Skeletal muscle tissue (tissue), 4 donors: ENCODE results near the gene ADARB1. TPM values are rescaled to one million over a fixed set of nuclear protein-coding genes. Genes with fewer than 3 reads are reported as not detected.

Source experiments
- H3K27ac ChIP-seq: one replicate; pipeline ENCODE4 v1.7.0; 2013; ENCODE audit warnings: mild to moderate bottlenecking, low read depth, low read length, inconsistent platforms
- H3K27me3 ChIP-seq, 3 donors: one replicate each; pipeline ENCODE4 v1.7.0; 2013; ENCODE audit warnings: low read length in 3 of 3; ENCODE audit not compliant: control insufficient read depth in 3 of 3, insufficient read depth in 3 of 3
- H3K36me3 ChIP-seq, 3 donors: one replicate each; pipeline ENCODE4 v1.7.0; 2013; ENCODE audit warnings: low read length in 3 of 3; ENCODE audit not compliant: control insufficient read depth in 3 of 3, insufficient read depth in 3 of 3
- H3K4me1 ChIP-seq, 3 donors: one replicate each; pipeline ENCODE4 v1.7.0; 2013; ENCODE audit warnings: low read length in 3 of 3, mild to moderate bottlenecking in 3 of 3; ENCODE audit not compliant: control insufficient read depth in 3 of 3, insufficient read depth in 3 of 3
- H3K4me3 ChIP-seq, 3 donors: one replicate each; pipeline ENCODE4 v1.7.0; 2013; ENCODE audit warnings: low read length in 3 of 3
- H3K9ac ChIP-seq, 3 donors: one replicate each; pipeline ENCODE4 v1.7.0; 2013; ENCODE audit warnings: low read length in 3 of 3, mild to moderate bottlenecking in 3 of 3, moderate library complexity in 2 of 3, low read depth in 1 of 3
- H3K9me3 ChIP-seq, 3 donors: one replicate each; pipeline ENCODE4 v1.7.0; 2013; ENCODE audit warnings: low read length in 3 of 3; ENCODE audit not compliant: control insufficient read depth in 3 of 3
- total RNA-seq: library from RNA; depleted of rRNA; stranded (reverse); fragments of >200 nt; gene quantifications from one replicate; pipeline ENCODE4 v1.2.3, GENCODE V29; 2014
- donor health status: Osteomylitis.

The ADARB1 gene
- total RNA-seq, 1 donor from 2014 or later, result 16.2 TPM

DNA sequence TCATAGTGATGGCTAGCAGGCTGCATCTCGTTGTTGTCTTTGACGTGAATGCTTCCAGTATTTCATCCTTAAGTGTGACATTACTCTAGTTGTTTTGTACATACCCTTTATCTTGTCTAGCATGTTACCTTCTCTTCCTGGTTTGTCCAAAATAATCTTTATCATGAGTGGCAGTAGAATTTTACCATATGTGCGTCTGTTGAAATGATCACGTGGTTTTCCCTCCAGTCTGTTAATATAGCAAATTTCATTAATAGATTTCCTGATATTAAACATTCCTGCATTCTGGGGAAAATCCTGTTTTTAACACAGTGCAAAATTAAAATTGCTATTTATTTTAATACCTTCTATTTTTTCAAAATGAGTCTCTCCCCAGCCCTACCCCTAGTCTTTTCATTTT, 15.6 kb downstream of the ADARB1 start:
- Histone ChIP-seq H3K9me3 (no peaks in the 10 kb centered on the region), H3K4me1 (peaks cover 21 to 26% (median 22%) of the 10 kb centered on the region in 3 donors)

DNA sequence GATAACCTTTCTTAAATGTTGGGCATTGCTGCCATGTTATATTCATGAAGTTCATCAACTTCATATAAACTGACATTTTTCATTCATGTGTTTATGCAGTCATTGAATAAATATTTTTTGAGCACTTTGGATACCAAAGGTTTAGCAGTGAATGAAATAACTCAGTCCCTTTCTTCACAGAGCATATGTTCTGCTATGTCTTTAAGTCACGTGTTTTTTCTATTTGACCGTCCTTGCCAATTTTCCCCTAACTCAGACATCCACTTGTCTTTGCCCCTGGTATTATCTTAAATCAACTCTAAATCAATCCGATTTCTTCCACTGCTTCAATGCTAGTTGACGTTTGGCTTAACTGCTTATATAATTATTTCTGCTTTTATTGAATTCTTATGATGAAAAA, 16.6 kb downstream of the ADARB1 start:
- H3K27me3 ChIP-seq, result no peaks in the 10 kb centered on the region
- H3K4me3 ChIP-seq, result no peak overlapping the region
- H3K9ac ChIP-seq, result no peak overlapping the region
- peaks cover 25 to 35% (median 32%) of the 10 kb centered on the region in 3 donors for H3K4me1 ChIP-seq
- H3K9me3 ChIP-seq, result no peaks in the 10 kb centered on the region
- no peaks in the 10 kb centered on the region for H3K36me3 ChIP-seq
- no peak overlapping the region for H3K27ac ChIP-seq

More for the DNA sequence above, 15.6 kb downstream of the ADARB1 start:
- Histone ChIP-seq H3K27ac (no peak overlapping the region), H3K9ac (no peak overlapping the region), H3K4me3 (no peak overlapping the region), H3K27me3 (no peaks in the 10 kb centered on the region), H3K36me3 (no peaks in the 10 kb centered on the region)

DNA sequence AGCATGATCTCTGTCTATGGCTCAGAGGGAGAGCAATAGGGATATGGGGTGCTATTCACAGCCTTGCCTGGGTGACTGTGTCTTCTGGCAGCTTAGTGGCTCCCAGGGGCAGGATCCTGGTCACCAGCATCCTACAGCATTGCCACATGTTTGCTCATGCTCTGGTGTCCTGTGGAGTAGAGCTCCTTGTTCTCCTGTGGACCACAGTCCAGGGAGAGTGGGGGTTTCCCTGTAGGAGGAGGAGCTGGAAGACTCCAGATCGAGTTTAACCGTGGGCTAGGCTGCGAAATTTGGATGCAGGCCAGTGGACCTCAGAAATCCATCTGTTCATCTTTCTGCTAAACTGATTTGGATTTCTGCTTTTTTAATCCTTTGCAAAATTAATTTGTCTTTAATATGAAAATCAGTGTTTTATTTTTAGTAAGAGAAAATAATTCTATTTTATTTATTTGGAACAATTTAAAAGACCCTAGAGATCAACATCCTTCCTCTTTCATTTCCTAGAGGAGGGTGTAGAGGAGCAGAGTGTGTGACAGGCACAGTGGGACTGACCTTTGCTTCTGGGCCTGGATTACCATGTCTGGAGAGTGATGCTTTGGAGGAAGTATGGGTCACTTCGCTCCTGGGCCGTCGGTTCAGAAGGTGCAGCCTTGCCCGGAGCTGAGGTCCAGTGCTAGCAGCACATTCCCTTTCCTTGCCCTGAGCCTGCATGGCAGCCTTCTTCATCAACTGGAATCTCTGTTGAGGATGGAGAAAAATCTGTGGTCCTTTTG, 17.4 kb downstream of the ADARB1 start:
- Histone ChIP-seq H3K27me3 (no peaks in the 10 kb centered on the region), H3K9ac (no peak overlapping the region), H3K4me3 (no peak overlapping the region), H3K4me1 (peaks cover 25 to 41% (median 36%) of the 10 kb centered on the region in 3 donors), H3K36me3 (no peaks in the 10 kb centered on the region), H3K27ac (no peak overlapping the region), H3K9me3 (no peaks in the 10 kb centered on the region)

DNA sequence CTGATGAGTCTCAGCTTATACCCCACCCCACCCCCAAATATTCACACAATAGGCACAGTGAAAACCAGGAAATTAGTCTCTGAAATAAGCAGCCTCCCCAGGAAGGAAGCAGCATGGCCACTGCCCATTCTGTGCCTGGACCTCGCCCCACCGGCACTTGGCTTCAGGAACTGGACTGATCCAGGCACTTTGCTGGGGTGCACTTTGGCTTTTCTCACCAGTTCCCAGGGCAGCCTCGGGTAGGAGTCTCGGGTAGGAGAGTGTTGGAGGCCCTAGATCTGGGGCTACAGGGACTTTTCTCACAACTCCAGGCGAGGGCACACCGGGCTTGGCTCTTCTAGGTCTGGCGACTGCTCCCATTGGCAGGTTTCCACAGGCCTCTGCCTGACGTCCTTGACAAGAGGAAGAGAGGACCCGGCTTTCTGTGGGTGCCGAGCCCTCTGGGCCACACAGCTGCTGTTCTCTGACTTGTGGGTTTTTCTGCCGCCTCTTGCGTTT, 18.7 kb downstream of the ADARB1 start:
- Histone ChIP-seq H3K36me3 (no peaks in the 10 kb centered on the region), H3K9ac (peak overlapping the region in 2 of 3 donors; percentile 66 to 77), H3K4me1 (peaks cover 27 to 50% (median 45%) of the 10 kb centered on the region in 3 donors), H3K27ac (peak overlapping the region; percentile 10), H3K9me3 (no peaks in the 10 kb centered on the region), H3K4me3 (peak overlapping the region; percentile 1 to 64 (median 35)), H3K27me3 (no peaks in the 10 kb centered on the region)

DNA sequence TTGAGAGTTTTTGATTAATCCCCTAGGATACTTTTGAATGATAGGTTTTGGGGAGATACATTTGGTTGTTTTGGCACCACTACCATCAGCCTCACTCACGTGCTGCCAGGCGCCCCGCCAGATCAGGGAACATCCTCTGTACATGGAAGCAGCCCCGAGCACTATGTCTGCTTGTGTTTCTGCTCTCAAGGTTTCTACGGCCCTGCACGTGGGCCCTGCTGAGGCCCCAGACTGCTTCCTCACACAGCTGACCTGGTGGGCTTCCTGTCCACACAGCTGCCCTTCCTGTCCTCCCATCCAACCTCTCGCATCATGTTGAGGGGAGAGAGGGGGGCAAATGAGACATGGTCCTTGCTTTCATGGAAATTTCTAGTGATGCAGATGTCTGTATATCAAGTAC, 20.0 kb downstream of the ADARB1 start:
- no peak overlapping the region for H3K27ac ChIP-seq
- no peak overlapping the region for H3K4me3 ChIP-seq
- H3K9me3 ChIP-seq, result no peaks in the 10 kb centered on the region
- no peaks in the 10 kb centered on the region for H3K36me3 ChIP-seq
- H3K27me3 ChIP-seq, result no peaks in the 10 kb centered on the region
- H3K4me1 ChIP-seq, result peaks cover 33 to 59% (median 55%) of the 10 kb centered on the region in 3 donors
- H3K9ac ChIP-seq, result no peak overlapping the region

DNA sequence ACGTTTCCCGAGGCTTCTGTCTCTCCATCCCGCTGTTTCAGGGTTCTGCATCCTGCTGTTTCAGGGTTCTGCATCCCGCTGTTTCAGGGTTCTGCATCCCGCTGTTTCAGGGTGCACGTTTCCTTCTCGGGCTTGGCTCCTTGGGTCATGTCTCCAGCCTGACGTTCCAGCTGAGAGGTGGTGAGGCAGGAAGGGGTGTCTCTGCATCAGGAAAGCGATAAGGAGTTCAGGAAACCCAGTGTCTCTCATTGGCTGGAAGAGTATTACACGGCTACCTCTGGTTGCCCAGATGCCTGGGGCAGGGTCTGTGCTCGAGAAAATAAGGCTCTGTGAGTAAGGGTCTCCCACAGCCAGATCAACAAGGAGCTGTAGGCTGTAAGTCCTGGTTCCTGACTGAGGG, 21.1 kb downstream of the ADARB1 start:
- Histone ChIP-seq H3K4me3 (no peak overlapping the region), H3K9me3 (no peaks in the 10 kb centered on the region), H3K27ac (no peak overlapping the region), H3K36me3 (no peaks in the 10 kb centered on the region), H3K4me1 (peaks cover 33 to 61% (median 59%) of the 10 kb centered on the region in 3 donors), H3K9ac (no peak overlapping the region), H3K27me3 (no peaks in the 10 kb centered on the region)

DNA sequence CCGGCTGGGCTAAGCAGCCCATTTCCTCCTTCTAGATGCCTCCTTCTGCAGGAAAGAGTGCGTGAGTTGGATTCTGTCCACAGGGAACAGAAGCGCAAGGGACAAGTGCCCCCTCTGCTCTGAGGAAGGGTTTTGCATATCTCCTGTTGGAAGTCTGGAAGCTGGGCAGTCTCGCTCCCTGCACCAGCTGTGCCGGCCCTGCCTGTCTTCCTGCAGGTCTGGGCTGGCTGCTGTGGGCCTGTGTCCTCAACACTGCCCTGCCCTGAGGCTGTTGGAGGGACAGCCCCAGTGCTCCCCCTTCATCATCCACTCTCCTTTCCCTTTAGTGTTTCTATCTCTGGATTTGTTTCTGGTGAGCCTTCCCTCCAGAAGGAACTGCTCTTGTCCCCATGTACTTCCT, 21.8 kb downstream of the ADARB1 start:
- H3K9ac ChIP-seq, result no peak overlapping the region
- H3K27me3 ChIP-seq, result no peaks in the 10 kb centered on the region
- H3K4me1 ChIP-seq, result peaks cover 32 to 61% (median 59%) of the 10 kb centered on the region in 3 donors
- no peaks in the 10 kb centered on the region for H3K36me3 ChIP-seq
- H3K27ac ChIP-seq, result no peak overlapping the region
- H3K9me3 ChIP-seq, result no peaks in the 10 kb centered on the region
- H3K4me3 ChIP-seq, result no peak overlapping the region

DNA sequence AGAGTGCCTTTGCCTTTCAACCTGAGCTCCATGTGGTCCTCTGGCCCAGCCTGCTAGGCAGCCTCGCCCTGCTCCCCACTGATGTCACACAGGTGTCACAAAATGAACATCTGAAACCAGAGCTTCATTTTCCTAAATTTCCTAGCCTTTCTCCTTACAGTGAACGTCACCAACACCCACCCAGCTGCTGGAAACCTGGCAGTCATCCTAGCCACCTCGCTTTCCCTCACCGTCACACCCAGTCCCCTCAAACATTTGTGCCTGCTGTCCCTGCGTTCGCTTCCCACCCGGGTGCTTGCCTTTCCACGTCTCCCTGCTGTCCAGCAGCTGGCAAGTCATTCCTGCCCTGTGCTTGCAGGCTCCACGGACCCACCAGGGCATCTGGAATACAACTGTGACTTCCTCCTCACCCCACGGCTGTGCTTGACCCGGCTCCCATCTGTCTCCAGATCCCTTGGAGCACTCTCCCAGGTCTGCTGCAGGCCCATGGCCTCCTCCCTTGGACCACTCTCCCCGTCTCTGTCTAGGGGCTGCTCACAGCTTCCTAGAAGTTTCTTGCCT, 23.5 kb downstream of the ADARB1 start:
- H3K27me3 ChIP-seq, result no peaks in the 10 kb centered on the region
- H3K4me1 ChIP-seq, result peaks cover 33 to 61% (median 57%) of the 10 kb centered on the region in 3 donors
- H3K9ac ChIP-seq, result no peak overlapping the region
- no peaks in the 10 kb centered on the region for H3K36me3 ChIP-seq
- no peak overlapping the region for H3K27ac ChIP-seq
- H3K4me3 ChIP-seq, result no peak overlapping the region
- no peaks in the 10 kb centered on the region for H3K9me3 ChIP-seq

DNA sequence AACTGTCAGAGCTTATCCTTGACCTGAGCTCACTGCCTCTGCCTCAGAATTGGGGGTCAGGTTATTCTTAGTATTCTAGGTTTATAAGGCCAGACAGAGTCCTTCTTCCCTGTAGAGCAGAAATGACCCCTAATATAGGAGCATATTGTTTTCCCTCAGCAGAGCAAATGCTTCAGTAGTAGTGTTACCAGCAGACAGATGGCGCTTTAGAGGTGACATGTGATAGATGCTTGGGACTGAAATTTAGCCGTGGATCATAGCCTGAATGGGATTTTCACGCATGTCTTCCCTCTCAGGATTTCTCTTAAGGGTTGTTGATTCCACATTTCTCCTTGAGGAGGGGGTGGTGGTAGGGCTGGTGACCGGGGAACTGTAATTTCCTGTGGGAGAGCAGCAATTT, 24.5 kb downstream of the ADARB1 start:
- Histone ChIP-seq H3K9ac (no peak overlapping the region), H3K27ac (no peak overlapping the region), H3K4me1 (peaks cover 29 to 55% (median 55%) of the 10 kb centered on the region in 3 donors), H3K27me3 (no peaks in the 10 kb centered on the region), H3K36me3 (no peaks in the 10 kb centered on the region), H3K9me3 (no peaks in the 10 kb centered on the region), H3K4me3 (no peak overlapping the region)

DNA sequence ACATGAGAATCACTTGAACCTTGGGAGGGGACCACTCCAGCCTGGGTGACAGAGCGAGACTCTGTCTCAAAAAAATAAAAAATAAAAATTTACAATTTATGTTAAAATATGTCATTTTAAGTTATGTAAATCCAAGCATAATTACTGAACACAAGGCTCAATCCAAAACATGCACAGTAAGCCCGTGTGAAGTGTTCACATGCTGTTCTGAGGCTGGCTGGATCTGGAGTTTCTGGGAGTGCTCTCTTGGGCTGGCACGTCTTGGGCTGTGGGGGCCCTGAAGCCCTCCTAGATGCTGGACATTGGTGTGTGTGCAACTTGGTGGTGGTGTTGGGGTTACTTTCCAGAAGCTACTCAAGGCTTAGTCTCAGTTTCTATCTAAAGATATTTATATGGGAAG, 25.2 kb downstream of the ADARB1 start:
- Histone ChIP-seq H3K27me3 (no peaks in the 10 kb centered on the region), H3K27ac (no peak overlapping the region), H3K4me3 (no peak overlapping the region), H3K9ac (no peak overlapping the region), H3K4me1 (peaks cover 34 to 59% (median 59%) of the 10 kb centered on the region in 3 donors), H3K36me3 (no peaks in the 10 kb centered on the region), H3K9me3 (no peaks in the 10 kb centered on the region)
